Esophagus muscularis mucosa (tissue), 3 donors: ENCODE results near the gene PTPN1.

Experiments used
- POLR2AphosphoS5 ChIP-seq, 2 donors: sonication (generic); formaldehyde crosslinking; IDR thresholded peaks; one replicate each; pipeline ENCODE4 v1.6.1; 2017; ENCODE audit warnings: antibody characterized with exemption in 2 of 2
- TF ChIP-seq, protein P1 (sequence below), 3 experiments: fragments of 200-600 bp in 2 of 3; fragments of 450-650 bp in 1 of 3; sonication (generic) in 2 of 3; IDR thresholded peaks; one replicate each; pipeline ENCODE4 v1.5.1; 2017 to 2019; ENCODE audit warnings: antibody characterized with exemption in 3 of 3, mild to moderate bottlenecking in 2 of 3, moderate library complexity in 1 of 3

DNA sequence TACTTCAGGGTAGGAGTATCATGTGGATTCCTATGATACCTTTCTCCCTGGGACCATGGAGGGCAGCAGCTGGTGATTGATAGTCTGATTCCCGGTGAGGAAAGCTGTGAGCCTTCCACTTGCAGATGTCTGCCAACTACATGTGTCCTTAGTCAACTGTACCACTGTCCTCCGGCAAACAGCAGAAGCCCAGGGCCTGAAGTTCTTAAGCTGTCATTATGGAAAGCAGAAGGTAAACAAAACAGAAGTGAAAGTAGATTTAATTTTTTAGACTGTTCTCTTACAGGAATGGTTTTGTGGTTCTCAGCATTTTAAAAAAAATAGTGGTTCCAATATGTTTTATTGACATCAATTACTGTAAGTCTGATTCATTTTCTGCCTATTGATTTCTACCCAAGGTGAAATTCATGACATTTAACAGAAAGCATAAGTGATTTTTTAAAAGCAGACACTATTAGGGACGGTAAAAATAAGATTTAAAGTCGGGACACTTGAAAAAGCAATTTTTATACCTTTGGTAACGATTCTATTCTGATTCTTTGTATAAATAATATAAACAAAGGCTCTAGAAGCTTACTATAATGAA, 36.6 kb downstream of the PTPN1 start:
- TF ChIP-seq, protein P1, sequence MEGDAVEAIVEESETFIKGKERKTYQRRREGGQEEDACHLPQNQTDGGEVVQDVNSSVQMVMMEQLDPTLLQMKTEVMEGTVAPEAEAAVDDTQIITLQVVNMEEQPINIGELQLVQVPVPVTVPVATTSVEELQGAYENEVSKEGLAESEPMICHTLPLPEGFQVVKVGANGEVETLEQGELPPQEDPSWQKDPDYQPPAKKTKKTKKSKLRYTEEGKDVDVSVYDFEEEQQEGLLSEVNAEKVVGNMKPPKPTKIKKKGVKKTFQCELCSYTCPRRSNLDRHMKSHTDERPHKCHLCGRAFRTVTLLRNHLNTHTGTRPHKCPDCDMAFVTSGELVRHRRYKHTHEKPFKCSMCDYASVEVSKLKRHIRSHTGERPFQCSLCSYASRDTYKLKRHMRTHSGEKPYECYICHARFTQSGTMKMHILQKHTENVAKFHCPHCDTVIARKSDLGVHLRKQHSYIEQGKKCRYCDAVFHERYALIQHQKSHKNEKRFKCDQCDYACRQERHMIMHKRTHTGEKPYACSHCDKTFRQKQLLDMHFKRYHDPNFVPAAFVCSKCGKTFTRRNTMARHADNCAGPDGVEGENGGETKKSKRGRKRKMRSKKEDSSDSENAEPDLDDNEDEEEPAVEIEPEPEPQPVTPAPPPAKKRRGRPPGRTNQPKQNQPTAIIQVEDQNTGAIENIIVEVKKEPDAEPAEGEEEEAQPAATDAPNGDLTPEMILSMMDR (IDR thresholded peaks at IDR 0.05): no peak
- TF ChIP-seq POLR2AphosphoS5 (IDR thresholded peaks at IDR 0.05): no peak
